HG03060 (cell line): ENCODE measurements around the gene GHR.
"Not testable (repeated sequence)": the region's sequence is repeated elsewhere in the genome, so short reads cannot be mapped to it uniquely, and the experiment has no call there.

Source experiments
- ATAC-seq: cut with Tn5 transposase; IDR thresholded peaks from one replicate; pipeline ENCODE4 v1.9.1; 2021; ENCODE audit warnings: low read depth, moderate number of reproducible peaks; ENCODE audit not compliant: unreplicated experiment

GHR gene

DNA sequence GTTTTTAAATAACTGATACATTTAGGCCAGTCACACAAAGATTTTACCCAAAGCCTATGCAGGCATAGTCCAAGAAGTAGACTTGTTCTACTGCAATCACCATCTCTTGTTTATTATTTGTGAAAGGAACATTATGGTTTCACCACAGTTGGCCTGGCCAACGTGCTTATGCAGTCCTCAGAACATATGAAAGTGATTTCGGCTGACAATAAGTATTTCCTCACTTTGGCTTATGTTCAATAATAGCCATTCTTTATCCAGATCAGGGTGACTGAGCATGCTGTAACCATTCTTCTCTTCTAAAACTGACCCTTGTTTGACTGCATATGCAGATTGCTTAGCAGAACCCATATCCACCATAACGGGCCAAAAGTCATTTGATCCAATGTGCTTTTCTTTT, 256.8 kb downstream of the GHR start:
- no peak for ATAC-seq

DNA sequence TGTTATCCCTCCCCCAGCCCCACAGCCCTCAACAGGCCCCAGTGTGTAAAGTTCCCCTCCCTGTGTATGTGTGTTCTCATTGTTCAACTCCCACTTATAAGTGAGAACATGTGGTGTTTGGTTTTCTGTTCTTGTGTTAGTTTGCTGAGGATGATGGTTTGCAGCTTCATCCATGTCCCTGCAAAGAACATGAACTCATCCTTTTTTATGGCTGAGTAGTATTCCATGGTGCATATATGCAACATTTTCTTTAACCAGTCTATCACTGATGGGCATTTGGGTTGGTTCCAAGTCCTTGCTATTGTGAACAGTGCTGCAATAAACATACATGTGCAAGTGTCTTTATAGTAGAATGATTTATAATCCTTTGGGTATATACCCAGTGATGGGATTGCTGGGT, 261.8 kb downstream of the GHR start:
- ATAC-seq: not testable (repeated sequence)

DNA sequence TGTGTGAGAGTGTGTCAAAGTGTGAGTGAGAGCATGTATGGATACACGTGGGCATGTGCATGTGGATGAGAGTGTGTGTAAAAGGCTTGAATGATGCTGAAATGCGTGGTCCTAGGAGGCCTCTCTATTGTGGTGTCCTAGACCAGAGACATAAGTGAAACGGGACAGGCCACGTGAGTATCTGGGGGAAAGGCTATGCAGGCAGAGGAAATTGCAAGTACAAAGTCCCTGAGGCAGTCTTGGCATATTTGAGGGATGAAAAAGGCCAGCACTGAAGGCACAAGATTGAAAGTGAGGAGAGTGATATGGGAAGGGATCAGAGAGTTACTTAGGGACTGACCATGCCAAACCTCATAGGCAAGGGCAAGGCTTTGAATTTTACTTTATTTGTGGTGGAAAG, 266.2 kb downstream of the GHR start:
- no peak for ATAC-seq

DNA sequence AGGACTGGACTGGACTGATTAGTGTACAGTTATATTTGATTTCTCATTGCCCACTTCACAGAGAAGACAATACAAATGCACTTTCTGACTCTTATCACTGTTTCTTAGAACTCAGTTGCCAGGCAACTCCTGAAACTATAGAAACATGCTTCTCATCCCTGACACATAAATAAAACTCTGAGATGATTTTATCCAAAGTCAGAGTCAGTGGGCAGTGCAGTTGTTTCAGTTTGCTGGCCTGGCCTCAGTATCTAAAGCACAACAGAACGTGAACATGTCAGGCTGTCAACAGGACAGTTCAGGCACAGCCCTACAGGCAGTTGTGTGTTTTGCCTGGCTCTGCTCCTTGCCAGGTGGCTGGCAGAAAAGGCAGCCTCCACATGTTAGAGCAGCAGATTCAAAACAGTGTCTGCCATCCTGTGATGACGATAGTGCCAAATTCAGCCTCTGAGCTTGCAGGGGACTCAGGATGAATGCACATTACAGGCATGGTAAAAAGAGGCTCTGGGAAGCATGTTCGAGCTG, 268.2 kb downstream of the GHR start:
- no peak for ATAC-seq

DNA sequence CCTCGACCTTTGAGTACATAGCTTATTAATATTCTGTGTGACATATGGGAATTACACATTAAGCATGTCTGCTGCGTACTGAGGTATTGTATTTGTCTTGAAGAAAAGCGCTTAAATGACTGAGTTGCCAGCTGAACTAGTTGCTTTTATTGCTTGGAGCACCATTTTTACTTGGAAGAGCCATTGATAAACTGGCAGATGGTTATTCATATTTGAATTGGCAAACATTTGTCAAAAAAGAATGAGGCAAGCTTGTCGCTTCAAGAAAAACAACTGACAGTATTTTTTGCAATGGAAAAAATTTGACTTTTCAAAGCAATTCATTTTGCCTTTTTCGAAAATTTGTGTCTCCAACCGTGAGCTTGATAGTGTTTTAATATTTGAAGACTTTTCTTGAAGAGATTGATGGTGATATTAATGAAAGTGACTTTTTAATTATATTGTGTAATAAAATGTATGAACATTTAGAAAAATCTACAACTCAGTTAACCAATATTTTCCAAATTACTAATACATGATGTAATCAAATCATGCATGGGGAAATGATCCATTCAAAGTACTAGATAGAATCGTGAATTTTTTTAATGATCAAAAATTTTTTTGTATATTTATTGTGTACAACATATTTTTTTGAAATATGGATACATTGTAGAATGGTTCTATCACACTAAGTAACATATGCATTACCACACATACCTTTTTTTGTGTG, 278.3 kb downstream of the GHR start:
- ATAC-seq: no peak

DNA sequence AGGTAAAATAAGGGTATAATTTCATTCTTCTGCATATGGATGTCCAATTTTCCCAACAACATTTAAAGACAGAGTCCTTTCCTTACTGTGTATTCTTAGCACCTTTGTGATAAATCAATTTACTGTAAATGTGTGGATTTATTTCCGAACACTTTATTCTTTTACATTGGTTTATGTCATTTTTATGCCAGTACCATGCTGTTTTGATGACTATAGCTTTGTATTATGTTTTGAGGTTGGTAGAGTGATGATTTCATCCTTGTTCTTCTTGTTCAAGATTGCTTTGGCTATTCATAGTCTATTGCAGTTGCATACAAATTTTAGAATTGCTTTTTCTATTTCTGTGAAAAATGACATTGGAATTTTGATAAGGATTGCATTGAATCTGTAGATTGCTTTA, 280.0 kb downstream of the GHR start:
- no peak for ATAC-seq

DNA sequence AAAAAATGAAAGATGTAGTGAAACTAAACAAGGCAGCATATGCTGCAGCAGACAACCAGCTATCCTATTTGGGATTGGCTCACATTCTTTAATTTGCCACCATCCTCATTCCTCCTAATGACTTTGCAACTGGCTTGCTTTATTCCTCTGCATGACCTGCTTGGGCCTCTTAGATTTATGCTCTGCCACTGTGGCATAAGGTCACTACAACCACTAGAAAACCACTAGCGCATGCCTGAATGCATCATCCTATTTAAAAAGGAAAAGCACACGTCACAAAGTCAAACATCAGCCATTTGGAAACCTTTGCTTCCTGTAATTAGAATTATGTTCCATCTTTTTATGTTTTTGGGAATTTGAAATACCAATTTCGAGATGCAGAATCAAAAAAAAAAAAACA, 292.5 kb downstream of the GHR start:
- no peak for ATAC-seq

DNA sequence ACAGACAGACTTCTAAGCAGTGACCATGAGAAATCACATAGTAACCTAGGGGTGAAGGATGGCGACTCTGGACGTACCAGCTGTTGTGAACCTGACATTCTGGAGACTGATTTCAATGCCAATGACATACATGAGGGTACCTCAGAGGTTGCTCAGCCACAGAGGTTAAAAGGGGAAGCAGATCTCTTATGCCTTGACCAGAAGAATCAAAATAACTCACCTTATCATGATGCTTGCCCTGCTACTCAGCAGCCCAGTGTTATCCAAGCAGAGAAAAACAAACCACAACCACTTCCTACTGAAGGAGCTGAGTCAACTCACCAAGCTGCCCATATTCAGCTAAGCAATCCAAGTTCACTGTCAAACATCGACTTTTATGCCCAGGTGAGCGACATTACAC, 295.4 kb downstream of the GHR start:
- peak; percentile 92 for ATAC-seq

DNA sequence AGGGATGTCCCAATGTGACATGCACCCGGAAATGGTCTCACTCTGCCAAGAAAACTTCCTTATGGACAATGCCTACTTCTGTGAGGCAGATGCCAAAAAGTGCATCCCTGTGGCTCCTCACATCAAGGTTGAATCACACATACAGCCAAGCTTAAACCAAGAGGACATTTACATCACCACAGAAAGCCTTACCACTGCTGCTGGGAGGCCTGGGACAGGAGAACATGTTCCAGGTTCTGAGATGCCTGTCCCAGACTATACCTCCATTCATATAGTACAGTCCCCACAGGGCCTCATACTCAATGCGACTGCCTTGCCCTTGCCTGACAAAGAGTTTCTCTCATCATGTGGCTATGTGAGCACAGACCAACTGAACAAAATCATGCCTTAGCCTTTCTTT, 295.8 kb downstream of the GHR start:
- ATAC-seq: no peak

DNA sequence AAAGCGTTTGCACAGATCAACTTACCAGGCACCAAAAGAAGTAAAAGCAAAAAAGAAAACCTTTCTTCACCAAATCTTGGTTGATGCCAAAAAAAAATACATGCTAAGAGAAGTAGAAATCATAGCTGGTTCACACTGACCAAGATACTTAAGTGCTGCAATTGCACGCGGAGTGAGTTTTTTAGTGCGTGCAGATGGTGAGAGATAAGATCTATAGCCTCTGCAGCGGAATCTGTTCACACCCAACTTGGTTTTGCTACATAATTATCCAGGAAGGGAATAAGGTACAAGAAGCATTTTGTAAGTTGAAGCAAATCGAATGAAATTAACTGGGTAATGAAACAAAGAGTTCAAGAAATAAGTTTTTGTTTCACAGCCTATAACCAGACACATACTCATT, 297.0 kb downstream of the GHR start:
- ATAC-seq: no peak

DNA sequence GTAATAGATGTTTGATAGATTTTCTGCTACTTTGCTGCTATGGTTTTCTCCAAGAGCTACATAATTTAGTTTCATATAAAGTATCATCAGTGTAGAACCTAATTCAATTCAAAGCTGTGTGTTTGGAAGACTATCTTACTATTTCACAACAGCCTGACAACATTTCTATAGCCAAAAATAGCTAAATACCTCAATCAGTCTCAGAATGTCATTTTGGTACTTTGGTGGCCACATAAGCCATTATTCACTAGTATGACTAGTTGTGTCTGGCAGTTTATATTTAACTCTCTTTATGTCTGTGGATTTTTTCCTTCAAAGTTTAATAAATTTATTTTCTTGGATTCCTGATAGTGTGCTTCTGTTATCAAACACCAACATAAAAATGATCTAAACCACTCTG, 298.2 kb downstream of the GHR start:
- no peak for ATAC-seq

DNA sequence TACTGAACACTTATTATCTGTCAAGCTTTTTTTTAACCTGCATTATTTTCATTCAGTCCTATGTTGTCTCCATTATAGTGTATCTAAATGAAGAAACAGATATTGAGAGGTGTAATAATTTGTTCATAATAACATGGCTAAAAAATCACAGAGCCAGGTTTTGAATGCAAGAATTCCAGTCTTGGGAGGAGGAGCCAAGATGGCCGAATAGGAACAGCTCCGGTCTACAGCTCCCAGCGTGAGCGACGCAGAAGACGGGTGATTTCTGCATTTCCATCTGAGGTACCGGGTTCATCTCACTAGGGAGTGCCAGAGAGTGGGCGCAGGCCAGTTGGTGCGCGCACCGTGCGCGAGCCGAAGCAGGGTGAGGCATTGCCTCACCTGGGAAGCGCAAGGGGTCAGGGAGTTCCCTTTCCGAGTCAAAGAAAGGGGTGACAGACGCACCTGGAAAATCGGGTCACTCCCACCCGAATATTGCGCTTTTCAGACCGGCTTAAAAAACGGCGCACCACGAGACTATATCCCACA, 311.4 kb downstream of the GHR start:
- not testable (repeated sequence) for ATAC-seq

DNA sequence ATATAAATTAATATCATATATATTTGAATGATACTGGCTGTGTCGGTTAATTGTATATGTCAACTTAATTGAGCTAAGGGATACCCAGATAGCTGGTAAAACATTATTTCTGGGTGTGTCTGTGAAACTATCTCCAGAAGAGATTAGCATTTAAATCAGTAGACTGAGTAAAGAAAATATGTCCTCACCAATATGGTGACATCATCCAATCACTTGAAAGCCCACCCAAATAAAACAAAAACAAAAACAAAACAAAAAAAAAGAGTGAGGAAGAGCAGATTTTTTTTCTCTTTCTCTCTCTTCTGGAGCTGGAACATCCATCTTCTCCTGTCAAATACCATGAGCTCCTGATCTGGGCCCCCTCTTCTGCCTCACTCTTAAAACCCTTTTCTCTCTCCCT, 317.7 kb downstream of the GHR start:
- ATAC-seq: no peak

DNA sequence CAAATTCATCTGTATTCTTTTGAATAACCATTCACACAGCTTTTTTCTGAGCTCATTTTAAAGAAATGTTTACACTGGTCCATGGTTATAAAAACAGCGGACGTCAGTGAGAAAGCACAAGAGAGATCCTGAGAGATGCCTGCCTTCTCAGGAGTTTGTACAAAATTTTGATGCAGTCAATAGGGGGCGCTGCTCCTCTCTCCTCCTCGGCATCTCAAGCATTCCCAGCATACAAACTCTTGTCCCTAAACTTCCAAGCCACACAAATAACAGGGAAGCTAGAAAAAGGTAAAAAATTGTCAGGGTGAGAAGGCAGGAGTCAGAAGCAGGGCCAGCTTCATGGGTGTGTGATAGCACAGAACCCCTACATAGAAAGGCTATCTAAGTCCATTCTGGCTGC, 322.2 kb downstream of the GHR start:
- ATAC-seq: no peak

DNA sequence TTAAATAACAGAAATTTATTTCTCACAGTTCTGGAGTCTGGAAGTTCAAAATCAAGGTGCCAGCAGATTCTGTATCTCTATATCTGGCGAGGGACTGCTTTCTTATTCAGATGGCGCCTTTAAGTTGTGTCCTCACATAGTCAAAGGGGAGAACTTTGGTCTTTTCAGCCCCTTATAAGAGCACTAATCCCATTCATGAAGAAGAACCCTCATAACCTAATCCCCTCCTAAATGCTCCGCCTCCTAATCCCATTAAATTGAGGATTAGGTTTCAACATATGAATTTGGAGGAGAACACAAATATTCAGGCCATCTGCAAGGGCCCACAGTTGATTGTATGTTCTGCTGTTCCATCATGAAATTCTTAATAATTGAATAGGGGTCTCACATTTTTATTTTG, 322.6 kb downstream of the GHR start:
- no peak for ATAC-seq

DNA sequence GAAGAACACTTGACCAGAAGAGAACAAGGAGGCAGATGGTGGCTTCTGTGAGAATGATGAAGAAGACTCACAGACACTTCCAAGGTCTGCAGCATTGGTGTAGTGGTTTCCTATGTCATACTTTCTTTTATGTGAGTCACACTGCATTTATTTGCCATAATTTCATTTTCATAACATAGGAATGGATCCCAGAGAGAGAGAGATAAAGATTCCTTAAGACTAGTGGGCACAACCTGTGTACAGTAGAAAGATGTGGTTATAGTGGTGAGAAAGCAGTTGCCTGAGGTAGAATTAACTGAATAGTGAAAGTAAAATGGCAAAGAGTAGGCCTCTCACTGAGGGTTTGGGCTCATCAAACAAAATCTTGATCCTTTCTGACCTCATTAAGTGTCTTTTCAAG, 325.8 kb downstream of the GHR start:
- no peak for ATAC-seq

DNA sequence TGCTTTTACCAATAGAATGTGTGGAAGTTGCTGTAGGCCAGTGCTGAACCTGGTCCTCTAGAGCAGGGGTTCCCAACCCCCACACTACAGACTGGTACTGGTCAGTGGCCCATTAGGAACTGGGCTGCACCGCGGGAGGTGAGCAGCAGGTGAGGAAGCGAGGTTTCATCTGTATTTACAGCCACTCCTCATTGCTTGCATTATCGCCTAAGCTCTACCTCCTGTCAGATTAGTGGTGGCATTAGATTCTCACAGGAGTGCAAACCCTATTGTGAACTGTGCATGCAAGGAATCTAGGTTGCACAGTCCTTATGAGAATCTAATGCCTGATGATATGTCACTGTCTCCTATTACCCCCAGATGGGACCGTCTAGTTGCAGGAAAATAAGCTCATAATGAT, 327.3 kb downstream of the GHR start:
- no peak for ATAC-seq

DNA sequence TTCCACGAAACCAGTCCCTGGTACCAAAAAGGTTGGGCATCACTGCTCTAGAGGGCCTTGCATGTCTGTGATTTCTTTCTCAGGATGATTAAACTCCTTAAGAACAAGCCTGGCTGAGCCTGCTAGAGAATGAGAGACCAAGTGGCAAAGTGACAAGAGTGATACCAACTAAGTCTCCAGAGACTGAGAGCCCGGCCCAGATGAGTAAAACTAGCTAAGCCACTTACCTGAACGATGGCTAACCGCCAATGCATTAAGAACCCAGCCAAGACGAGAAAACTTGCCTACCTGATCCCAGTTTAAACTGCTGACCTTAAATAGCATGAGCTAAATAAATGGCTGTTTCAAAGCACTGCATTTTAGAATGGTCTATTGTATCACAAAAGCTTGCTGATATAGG, 327.8 kb downstream of the GHR start:
- ATAC-seq: no peak

DNA sequence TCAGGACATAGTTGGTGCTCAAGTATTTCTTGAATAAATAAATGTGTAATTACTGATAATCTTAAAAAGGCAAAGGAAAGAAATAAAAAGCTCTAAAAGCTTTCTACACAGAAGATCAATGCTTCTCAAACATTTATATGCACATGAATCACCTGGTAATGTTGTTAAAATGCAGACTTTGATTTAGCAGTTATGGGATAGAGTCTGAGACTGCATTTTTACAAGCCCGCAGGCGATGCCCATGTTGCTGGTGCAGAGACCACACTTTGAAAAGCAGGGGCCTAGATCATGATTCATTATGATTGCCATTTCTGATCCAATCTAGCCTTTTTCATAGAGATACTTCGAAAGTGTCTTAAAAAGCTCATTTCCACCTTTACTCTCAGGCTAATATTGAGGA, 329.9 kb downstream of the GHR start:
- ATAC-seq: no peak

DNA sequence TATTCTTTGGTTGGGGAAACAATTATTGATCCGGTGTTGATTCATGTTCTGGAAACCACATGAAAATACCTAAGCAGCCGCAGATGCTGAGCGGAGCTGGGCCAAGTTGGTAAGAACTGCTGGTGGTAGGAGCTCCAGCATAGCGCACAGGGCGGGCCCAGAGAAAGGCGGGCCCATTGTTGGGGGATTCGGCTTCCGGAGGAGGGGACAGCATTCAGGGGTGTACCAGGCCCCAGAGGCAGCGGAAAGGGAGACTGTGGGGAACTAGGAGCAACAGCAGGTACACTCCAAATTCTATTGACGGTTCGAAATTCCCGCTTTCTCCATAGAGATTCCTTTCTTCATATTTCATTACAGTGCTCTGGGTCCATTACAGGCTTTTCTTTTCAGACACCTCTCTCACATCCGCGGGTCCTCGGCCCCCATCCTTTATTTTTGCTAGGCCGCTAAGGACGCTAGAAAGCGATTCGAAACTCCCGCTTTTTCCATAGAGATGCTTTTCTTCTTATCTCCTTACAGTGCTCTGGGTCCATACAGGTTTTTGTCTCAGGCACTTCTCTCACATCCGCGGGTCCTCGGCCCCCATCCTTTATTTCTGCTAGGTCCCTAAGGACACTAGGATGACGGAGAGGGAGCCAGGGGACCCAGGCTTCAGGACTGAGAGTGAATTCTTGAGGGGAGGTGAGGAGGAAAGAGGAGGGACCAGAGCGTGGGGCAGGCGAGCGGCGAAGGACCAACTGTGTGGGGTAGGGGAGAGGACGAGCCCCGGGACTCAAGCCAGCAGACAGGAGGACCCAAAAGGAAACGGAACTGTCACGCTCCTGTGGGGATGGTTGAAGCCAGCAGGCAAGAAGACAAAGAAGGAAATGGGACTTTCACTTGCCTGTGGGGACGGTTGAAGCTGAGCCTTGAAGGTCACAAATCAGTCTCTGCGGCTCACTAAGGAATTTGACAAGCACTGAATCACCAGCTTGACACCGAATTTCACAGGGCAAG, 333.7 kb downstream of the GHR start, which contains the start of gene CCDC152:
Gene CCDC152, plus strand, starts transcription at position 213 of the 996 bp plus-strand sequence. CDS start 2,304 bp downstream, outside the sequence.
- no peak for ATAC-seq

DNA sequence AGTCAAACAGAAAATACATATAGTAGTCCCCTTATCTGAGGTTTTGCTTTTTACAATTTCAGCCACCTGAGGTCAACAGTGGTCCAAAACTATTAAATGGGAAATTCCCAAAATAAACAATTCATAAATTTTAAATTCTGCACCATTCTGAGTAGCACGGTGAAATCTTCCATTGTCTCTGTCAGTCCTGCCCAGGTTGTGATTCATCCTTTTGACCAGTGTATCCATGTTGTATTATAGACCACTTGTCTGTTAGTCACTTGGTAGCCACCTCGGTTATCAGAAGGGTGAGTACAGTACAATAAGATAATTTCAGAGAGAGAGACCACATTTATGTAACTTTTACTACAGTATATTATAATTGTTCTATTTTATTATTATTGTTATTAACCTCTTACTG, 336.2 kb downstream of the GHR start:
- no peak for ATAC-seq
